K562 (cell line): Measurements from ENCODE around the gene MRPL3. TPM values are rescaled to one million over a fixed set of nuclear protein-coding genes. Genes with fewer than 3 reads are reported as not detected.

ENCODE experiments used
- ARHGAP35 ChIP-seq: fragments of 450-650 bp; IDR thresholded peaks from 2 replicates; pipeline ENCODE4 v1.6.1; 2018; ENCODE audit not compliant: partially characterized antibody
- CAMTA2 ChIP-seq: fragments of 250-450 bp; sonication (Bioruptor Pico); conservative IDR thresholded peaks from 2 replicates; pipeline ENCODE4 v1.5.1; 2022
- CHD2 ChIP-seq: IDR thresholded peaks from 2 replicates; pipeline ENCODE4 v1.6.1; 2011; ENCODE audit warnings: low read depth, low read length
- DDX20 ChIP-seq: fragments of 450-650 bp; IDR thresholded peaks from 2 replicates; pipeline ENCODE4 v1.6.1; 2016; ENCODE audit warnings: missing genetic modification characterization, low read depth, mild to moderate bottlenecking, missing compliant biosample characterization, moderate library complexity
- FOXJ2 ChIP-seq: fragments of 200-800 bp; sonication (Bioruptor generic); IDR thresholded peaks from 2 replicates; pipeline ENCODE4 v1.6.1; 2016; ENCODE audit warnings: missing genetic modification characterization, missing compliant biosample characterization
- FUS ChIP-seq: fragments of 200-400 bp; formaldehyde crosslinking; optimal IDR thresholded peaks from 2 replicates; pipeline ENCODE3; 2017; ENCODE audit warnings: low read depth, low read length
- NCOA6 ChIP-seq: fragments of 450-650 bp; IDR thresholded peaks from 2 replicates; pipeline ENCODE4 v1.6.1; 2017; ENCODE audit warnings: mild to moderate bottlenecking
- PURB ChIP-seq: sonication (generic); formaldehyde crosslinking; IDR thresholded peaks from 2 replicates; pipeline ENCODE4 v1.9.0; 2021; ENCODE audit warnings: low read depth, mild to moderate bottlenecking, missing genetic modification reagents
- SIRT6 ChIP-seq: IDR thresholded peaks from one replicate; pipeline ENCODE4 v1.6.1; 2012; ENCODE audit warnings: low read depth, mild to moderate bottlenecking, control low read depth, inconsistent platforms, low read length, moderate library complexity
- SRSF1 ChIP-seq: fragments of 200-400 bp; formaldehyde crosslinking; IDR thresholded peaks from 2 replicates; pipeline ENCODE4 v1.6.1; 2017; ENCODE audit warnings: mild to moderate bottlenecking, low read depth, low read length, moderate library complexity
- ZKSCAN8 ChIP-seq: fragments of 200-800 bp; sonication (Bioruptor generic); IDR thresholded peaks from 2 replicates; pipeline ENCODE4 v1.6.1; 2016; ENCODE audit warnings: missing genetic modification characterization, missing compliant biosample characterization
- ZNF445 ChIP-seq: fragments of 250-450 bp; sonication (Bioruptor Pico); IDR thresholded peaks from 2 replicates; pipeline ENCODE4 v1.4.0; 2020; ENCODE audit warnings: low read depth, mild to moderate bottlenecking, moderate library complexity
- ZNF586 ChIP-seq: fragments of 450-650 bp; formaldehyde crosslinking; conservative IDR thresholded peaks from 2 replicates; pipeline ENCODE4 v1.4.0; 2020; ENCODE audit warnings: mild to moderate bottlenecking, moderate library complexity
- polyA plus RNA-seq, 8 experiments: library from polyadenylated mRNA; depleted of rRNA in 4 of 8; stranded (reverse) in 5 of 8; unstranded in 3 of 8; fragments of >200 nt; fragmentation: Nextera tagmentation in 2 of 8; fragmentation: Illumina TruSeq in 1 of 8; extraction: Ambion mirVana in 2 of 8; extraction: Trizol in 1 of 8; gene quantifications; 2 replicates each; pipeline versions ENCODE4 v1.2.1 to v1.2.3, GENCODE V29; 2011 to 2014; ENCODE audit warnings: inconsistent platforms in 1 of 8, missing spikeins in 1 of 8
- total RNA-seq, 7 experiments: library from RNA; depleted of rRNA in 6 of 7; stranded (reverse); fragments of >200 nt in 6 of 7; fragmentation: Illumina TruSeq in 2 of 7; extraction: Trizol in 2 of 7; gene quantifications; 2 replicates each; pipeline versions ENCODE4 v1.2.1 to v1.2.3, GENCODE V29; 2011 to 2021; ENCODE audit warnings: low replicate concordance in 1 of 7
- TF ChIP-seq, protein P1 (sequence below): fragments of 200-600 bp; sonication (generic); IDR thresholded peaks from one replicate; pipeline ENCODE4 v1.6.1; 2012; ENCODE audit warnings: mild to moderate bottlenecking, low read depth, low read length, inconsistent platforms
- TF ChIP-seq, protein P2 (sequence below): fragments of 250-450 bp; sonication (Bioruptor Pico); IDR thresholded peaks from 2 replicates; pipeline ENCODE4 v1.8.0; 2021; ENCODE audit warnings: moderate library complexity, mild to moderate bottlenecking, inconsistent platforms
- TF ChIP-seq, protein P3 (sequence below): fragments of 450-650 bp; IDR thresholded peaks from 2 replicates; pipeline ENCODE4 v1.6.1; 2016; ENCODE audit warnings: antibody characterized with exemption

MRPL3 gene
- total and polyA plus RNA-seq, 9 of the 15 experiments (the other 6 are each of a cell fraction or from before 2014, with no cell fraction given), result 81.7 to 340 (median 190) TPM

DNA sequence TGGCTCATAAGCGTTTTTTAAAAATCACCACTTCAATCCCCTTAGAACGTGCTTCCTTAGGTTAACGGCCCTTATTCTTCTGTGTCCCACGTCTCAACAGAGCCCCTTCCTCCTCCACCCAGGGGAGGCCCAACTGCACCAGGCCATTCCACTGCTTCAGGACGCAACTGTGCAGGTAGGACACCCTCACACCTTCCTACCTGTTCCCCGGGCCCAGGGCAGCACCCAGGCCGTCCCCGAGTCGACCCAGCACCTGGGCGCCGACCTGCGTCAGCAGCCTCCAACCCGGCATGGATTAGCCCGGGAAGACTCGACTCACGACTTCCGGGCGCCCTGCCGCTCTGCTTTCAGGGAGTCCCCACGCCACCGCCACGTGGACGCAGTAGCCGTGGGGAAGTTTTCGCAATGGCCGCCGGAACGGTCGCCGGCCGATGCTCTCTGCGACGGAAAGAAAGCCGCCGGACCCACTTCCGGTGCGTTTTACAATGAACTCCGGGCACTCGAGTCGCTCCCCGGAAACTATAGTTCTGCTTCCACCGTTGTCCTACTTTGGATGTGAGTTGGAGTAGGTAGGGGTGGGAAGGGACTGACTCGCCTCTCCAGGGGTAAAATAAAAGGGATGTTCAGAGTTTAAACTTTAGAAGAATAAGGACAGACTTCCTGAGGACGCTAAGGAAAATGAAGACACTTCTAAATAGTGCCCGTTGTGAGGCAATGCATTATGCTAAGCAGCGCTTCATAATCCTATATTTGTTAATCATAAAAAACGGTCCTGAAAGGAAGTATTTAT, at the start of gene MRPL3 (continued):
- TF ChIP-seq PURB (CRISPR knock-in tag), result no peak
- no peak for TF ChIP-seq ZKSCAN8 (CRISPR knock-in tag)
- no peak for TF ChIP-seq SIRT6
- TF ChIP-seq, protein P1, sequence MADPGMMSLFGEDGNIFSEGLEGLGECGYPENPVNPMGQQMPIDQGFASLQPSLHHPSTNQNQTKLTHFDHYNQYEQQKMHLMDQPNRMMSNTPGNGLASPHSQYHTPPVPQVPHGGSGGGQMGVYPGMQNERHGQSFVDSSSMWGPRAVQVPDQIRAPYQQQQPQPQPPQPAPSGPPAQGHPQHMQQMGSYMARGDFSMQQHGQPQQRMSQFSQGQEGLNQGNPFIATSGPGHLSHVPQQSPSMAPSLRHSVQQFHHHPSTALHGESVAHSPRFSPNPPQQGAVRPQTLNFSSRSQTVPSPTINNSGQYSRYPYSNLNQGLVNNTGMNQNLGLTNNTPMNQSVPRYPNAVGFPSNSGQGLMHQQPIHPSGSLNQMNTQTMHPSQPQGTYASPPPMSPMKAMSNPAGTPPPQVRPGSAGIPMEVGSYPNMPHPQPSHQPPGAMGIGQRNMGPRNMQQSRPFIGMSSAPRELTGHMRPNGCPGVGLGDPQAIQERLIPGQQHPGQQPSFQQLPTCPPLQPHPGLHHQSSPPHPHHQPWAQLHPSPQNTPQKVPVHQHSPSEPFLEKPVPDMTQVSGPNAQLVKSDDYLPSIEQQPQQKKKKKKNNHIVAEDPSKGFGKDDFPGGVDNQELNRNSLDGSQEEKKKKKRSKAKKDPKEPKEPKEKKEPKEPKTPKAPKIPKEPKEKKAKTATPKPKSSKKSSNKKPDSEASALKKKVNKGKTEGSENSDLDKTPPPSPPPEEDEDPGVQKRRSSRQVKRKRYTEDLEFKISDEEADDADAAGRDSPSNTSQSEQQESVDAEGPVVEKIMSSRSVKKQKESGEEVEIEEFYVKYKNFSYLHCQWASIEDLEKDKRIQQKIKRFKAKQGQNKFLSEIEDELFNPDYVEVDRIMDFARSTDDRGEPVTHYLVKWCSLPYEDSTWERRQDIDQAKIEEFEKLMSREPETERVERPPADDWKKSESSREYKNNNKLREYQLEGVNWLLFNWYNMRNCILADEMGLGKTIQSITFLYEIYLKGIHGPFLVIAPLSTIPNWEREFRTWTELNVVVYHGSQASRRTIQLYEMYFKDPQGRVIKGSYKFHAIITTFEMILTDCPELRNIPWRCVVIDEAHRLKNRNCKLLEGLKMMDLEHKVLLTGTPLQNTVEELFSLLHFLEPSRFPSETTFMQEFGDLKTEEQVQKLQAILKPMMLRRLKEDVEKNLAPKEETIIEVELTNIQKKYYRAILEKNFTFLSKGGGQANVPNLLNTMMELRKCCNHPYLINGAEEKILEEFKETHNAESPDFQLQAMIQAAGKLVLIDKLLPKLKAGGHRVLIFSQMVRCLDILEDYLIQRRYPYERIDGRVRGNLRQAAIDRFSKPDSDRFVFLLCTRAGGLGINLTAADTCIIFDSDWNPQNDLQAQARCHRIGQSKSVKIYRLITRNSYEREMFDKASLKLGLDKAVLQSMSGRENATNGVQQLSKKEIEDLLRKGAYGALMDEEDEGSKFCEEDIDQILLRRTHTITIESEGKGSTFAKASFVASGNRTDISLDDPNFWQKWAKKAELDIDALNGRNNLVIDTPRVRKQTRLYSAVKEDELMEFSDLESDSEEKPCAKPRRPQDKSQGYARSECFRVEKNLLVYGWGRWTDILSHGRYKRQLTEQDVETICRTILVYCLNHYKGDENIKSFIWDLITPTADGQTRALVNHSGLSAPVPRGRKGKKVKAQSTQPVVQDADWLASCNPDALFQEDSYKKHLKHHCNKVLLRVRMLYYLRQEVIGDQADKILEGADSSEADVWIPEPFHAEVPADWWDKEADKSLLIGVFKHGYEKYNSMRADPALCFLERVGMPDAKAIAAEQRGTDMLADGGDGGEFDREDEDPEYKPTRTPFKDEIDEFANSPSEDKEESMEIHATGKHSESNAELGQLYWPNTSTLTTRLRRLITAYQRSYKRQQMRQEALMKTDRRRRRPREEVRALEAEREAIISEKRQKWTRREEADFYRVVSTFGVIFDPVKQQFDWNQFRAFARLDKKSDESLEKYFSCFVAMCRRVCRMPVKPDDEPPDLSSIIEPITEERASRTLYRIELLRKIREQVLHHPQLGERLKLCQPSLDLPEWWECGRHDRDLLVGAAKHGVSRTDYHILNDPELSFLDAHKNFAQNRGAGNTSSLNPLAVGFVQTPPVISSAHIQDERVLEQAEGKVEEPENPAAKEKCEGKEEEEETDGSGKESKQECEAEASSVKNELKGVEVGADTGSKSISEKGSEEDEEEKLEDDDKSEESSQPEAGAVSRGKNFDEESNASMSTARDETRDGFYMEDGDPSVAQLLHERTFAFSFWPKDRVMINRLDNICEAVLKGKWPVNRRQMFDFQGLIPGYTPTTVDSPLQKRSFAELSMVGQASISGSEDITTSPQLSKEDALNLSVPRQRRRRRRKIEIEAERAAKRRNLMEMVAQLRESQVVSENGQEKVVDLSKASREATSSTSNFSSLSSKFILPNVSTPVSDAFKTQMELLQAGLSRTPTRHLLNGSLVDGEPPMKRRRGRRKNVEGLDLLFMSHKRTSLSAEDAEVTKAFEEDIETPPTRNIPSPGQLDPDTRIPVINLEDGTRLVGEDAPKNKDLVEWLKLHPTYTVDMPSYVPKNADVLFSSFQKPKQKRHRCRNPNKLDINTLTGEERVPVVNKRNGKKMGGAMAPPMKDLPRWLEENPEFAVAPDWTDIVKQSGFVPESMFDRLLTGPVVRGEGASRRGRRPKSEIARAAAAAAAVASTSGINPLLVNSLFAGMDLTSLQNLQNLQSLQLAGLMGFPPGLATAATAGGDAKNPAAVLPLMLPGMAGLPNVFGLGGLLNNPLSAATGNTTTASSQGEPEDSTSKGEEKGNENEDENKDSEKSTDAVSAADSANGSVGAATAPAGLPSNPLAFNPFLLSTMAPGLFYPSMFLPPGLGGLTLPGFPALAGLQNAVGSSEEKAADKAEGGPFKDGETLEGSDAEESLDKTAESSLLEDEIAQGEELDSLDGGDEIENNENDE, result no peak
- TF ChIP-seq FOXJ2 (tag), result no peak
- TF ChIP-seq, protein P2, sequence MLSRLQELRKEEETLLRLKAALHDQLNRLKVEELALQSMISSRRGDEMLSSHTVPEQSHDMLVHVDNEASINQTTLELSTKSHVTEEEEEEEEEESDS, result no peak
- no peak for TF ChIP-seq DDX20
- TF ChIP-seq ZNF445 (CRISPR knock-in tag), result no peak
- TF ChIP-seq ZNF586 (CRISPR knock-in tag), result no peak
- TF ChIP-seq NCOA6, result no peak
- no peak for TF ChIP-seq SRSF1
- TF ChIP-seq CAMTA2, result no peak
- no peak for TF ChIP-seq FUS
- TF ChIP-seq, protein P3, sequence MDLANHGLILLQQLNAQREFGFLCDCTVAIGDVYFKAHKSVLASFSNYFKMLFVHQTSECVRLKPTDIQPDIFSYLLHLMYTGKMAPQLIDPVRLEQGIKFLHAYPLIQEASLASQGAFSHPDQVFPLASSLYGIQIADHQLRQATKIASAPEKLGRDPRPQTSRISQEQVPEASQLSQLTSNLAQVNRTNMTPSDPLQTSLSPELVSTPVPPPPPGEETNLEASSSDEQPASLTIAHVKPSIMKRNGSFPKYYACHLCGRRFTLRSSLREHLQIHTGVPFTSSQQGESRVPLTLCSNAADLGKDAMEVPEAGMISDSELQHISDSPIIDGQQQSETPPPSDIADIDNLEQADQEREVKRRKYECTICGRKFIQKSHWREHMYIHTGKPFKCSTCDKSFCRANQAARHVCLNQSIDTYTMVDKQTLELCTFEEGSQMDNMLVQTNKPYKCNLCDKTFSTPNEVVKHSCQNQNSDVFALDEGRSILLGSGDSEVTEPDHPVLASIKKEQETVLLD, result no peak
- TF ChIP-seq CHD2, result no peak
- no peak for TF ChIP-seq ARHGAP35
